ENCODE results near the gene PTPRD. TPM values are rescaled to one million over a fixed set of nuclear protein-coding genes. Genes with fewer than 3 reads are reported as not detected.

PTPRD gene
- total and polyA plus RNA-seq, 2 of the 4 experiments (the other 2 are of a cell fraction) = 0.07 to 0.18 TPM

DNA sequence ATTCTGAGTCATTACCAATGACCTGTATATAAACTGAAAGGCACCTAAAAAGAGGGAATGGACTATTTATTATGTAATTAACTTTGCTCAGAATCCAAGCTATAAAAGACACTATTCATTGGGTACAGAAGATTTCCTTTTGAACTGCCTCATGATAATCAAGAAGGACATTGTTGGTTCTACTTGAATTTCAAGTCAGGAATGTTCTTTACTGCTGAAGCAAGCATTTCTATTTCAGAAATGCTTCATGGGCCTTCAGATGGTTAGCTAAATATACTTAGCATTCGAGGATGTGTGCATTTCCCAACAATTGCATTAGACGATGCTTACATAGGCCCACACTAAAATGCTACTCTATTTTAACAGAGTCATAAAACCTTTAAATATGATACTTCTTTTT is 2155.0 kb downstream of the PTPRD start:
- Histone ChIP-seq H4K8ac (ENCODE audit: low read depth in 2 of 2, low read length in 2 of 2) (no peak overlapping the region), H3K4me3 (ENCODE audit: insufficient read depth, low read depth, low read length) (no peak overlapping the region), H3K18ac (ENCODE audit: low read depth, low read length) (no peak overlapping the region), H3K4ac (ENCODE audit: low read depth, low read length) (no peak overlapping the region), H3K14ac (replicated peaks; ENCODE audit: low read depth, low read length) (no peak overlapping the region), H4K91ac (ENCODE audit: insufficient read depth, low read depth, low read length) (no peak overlapping the region), H4K20me1 (ENCODE audit: insufficient read depth, low read length) (no peaks in the 10 kb centered on the region), H2BK5ac (ENCODE audit: low read depth, low read length, poor library complexity, severe bottlenecking) (no peak overlapping the region), H2BK20ac (ENCODE audit: low read depth, low read length) (no peak overlapping the region), H3K56ac (ENCODE audit: extremely low read depth, insufficient read depth, low read length) (no peak overlapping the region), H3K27me3 (ENCODE audit: control insufficient read depth, insufficient read depth, low read length) (no peaks in the 10 kb centered on the region), H3K4me1 (ENCODE audit: control insufficient read depth, insufficient read depth, low read length) (no peaks in the 10 kb centered on the region), H3K9me3 (ENCODE audit: control insufficient read depth, insufficient read depth, low read length) (peaks cover 2% of the 10 kb centered on the region; the same call in 1 of the 2 replicates), H3K27ac (ENCODE audit: insufficient read depth, low read length) (no peak overlapping the region), H2AFZ (replicated peaks; ENCODE audit: low read length, poor library complexity) (no peak overlapping the region), H2BK15ac (ENCODE audit: low read depth, low read length) (no peak overlapping the region), H3K9ac (ENCODE audit: low read depth, low read length) (no peak overlapping the region), H3K9me1 (ENCODE audit: insufficient read depth, low read length) (no peaks in the 10 kb centered on the region), H3K79me1 (ENCODE audit: low read depth in 1 of 2, low read length in 2 of 2) (no peaks in the 10 kb centered on the region), H2AK9ac (replicated peaks; ENCODE audit: low read depth, low read length, poor library complexity) (no peak overlapping the region), H3K23ac (ENCODE audit: low read depth, low read length) (no peak overlapping the region), H2BK120ac (ENCODE audit: low read depth, low read length) (no peak overlapping the region), H3K36me3 (ENCODE audit: control insufficient read depth, insufficient read depth, low read length) (no peaks in the 10 kb centered on the region), H3K4me2 (ENCODE audit: low read depth, low read length) (no peak overlapping the region), H4K5ac (ENCODE audit: low read depth, low read length) (no peak overlapping the region), H2AK5ac (ENCODE audit: low read depth, low read length) (no peak overlapping the region)
- dilution Hi-C loops (cut with HindIII; ENCODE audit: low sequenced_read_pairs, unreplicated experiment) (no loop called here), intact Hi-C loops (cut with micrococcal nuclease) (no loop called here), in situ Hi-C loops (cut with MboI; ENCODE audit: low sequenced_read_pairs) (no loop called here)
- no TSS peak for BruUV-seq (replicated peaks)
- no peak for ATAC-seq (ENCODE audit: low read depth)
- POLR2A ChIA-PET (ENCODE audit: unreplicated experiment) = no interaction called here
- no peak for DNase-seq
- CTCF ChIA-PET = no interaction called here
- WGBS, 2 experiments (ENCODE audit: extremely low coverage in 2 of 2, insufficient read length in 1 of 2) = no CpG with 5 or more reads among the region's 2 CpGs
- TF ChIP-seq BHLHE40 (IDR thresholded peaks at IDR 0.05; ENCODE audit: low read depth, low read length) (no peak), MAFK (IDR thresholded peaks at IDR 0.05; ENCODE audit: low read depth, low read length) (no peak), MAZ (IDR thresholded peaks at IDR 0.05; ENCODE audit: borderline replicate concordance, low read depth, low read length) (no peak), POLR2A (IDR thresholded peaks at IDR 0.05; ENCODE audit: low read depth, low read length) (no peak), MXI1 (IDR thresholded peaks at IDR 0.05; ENCODE audit: borderline replicate concordance, low read depth, low read length) (no peak), RAD21 (IDR thresholded peaks at IDR 0.05; ENCODE audit: low read length) (no peak), NFE2L2 (IDR thresholded peaks at IDR 0.05; ENCODE audit: low read depth, low read length) (no peak)
- TF ChIP-seq, protein P1, sequence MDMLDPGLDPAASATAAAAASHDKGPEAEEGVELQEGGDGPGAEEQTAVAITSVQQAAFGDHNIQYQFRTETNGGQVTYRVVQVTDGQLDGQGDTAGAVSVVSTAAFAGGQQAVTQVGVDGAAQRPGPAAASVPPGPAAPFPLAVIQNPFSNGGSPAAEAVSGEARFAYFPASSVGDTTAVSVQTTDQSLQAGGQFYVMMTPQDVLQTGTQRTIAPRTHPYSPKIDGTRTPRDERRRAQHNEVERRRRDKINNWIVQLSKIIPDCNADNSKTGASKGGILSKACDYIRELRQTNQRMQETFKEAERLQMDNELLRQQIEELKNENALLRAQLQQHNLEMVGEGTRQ (IDR thresholded peaks at IDR 0.05; ENCODE audit: low read depth, low read length) = no peak
- TF ChIP-seq, protein P2, sequence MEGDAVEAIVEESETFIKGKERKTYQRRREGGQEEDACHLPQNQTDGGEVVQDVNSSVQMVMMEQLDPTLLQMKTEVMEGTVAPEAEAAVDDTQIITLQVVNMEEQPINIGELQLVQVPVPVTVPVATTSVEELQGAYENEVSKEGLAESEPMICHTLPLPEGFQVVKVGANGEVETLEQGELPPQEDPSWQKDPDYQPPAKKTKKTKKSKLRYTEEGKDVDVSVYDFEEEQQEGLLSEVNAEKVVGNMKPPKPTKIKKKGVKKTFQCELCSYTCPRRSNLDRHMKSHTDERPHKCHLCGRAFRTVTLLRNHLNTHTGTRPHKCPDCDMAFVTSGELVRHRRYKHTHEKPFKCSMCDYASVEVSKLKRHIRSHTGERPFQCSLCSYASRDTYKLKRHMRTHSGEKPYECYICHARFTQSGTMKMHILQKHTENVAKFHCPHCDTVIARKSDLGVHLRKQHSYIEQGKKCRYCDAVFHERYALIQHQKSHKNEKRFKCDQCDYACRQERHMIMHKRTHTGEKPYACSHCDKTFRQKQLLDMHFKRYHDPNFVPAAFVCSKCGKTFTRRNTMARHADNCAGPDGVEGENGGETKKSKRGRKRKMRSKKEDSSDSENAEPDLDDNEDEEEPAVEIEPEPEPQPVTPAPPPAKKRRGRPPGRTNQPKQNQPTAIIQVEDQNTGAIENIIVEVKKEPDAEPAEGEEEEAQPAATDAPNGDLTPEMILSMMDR (conservative IDR thresholded peaks at IDR 0.05; ENCODE audit: low read depth, low read length) = no peak
